ENCODE measurements around the gene FAM193A. TPM values are rescaled to one million over a fixed set of nuclear protein-coding genes. Genes with fewer than 3 reads are reported as not detected.

The FAM193A gene
- total RNA-seq, 1 experiment from 2014 or later = 38.2 TPM

- Histone ChIP-seq H3K36me3 (ENCODE audit: insufficient read depth, low read length, poor library complexity, severe bottlenecking) (peaks cover 73% of the 10 kb centered on the region), H3K4me1 (ENCODE audit: insufficient read depth, low read length, poor library complexity, severe bottlenecking) (no peaks in the 10 kb centered on the region), H3K27me3 (replicated peaks; ENCODE audit: insufficient read depth, low read depth, low read length, poor library complexity) (no peaks in the 10 kb centered on the region), H3K27ac (ENCODE audit: low read depth, low read length, poor library complexity, severe bottlenecking) (no peak overlapping the region), H3K9me3 (ENCODE audit: low read depth, low read length, poor library complexity, severe bottlenecking) (no peaks in the 10 kb centered on the region), H3K4me3 (ENCODE audit: low read depth, low read length, poor library complexity, severe bottlenecking) (no peak overlapping the region)
- ChIA-PET CTCF (no interaction called here), POLR2A (ENCODE audit: low non-redundant PET) (no interaction called here)
- TF ChIP-seq CTCF (conservative IDR thresholded peaks at IDR 0.05; ENCODE audit: low read depth, low read length) (no peak), EZH2 (IDR thresholded peaks at IDR 0.05; ENCODE audit: borderline replicate concordance, low read depth, low read length, poor library complexity, severe bottlenecking) (no peak)
- BruUV-seq (replicated peaks) = no TSS peak
- no peak for DNase-seq (ENCODE audit: low spot score)
- intact Hi-C loops (cut with micrococcal nuclease; ENCODE audit: unreplicated experiment) = no loop called here
These were observed 38.5 kb upstream of the FAM193A start for GRCh38 chr4:2497931-2498330.

- Histone ChIP-seq H3K36me3 (ENCODE audit: insufficient read depth, low read length, poor library complexity, severe bottlenecking) (peaks cover 78% of the 10 kb centered on the region), H3K9me3 (ENCODE audit: low read depth, low read length, poor library complexity, severe bottlenecking) (no peaks in the 10 kb centered on the region), H3K27ac (ENCODE audit: low read depth, low read length, poor library complexity, severe bottlenecking) (no peak overlapping the region), H3K4me3 (ENCODE audit: low read depth, low read length, poor library complexity, severe bottlenecking) (no peak overlapping the region), H3K27me3 (replicated peaks; ENCODE audit: insufficient read depth, low read depth, low read length, poor library complexity) (no peaks in the 10 kb centered on the region), H3K4me1 (ENCODE audit: insufficient read depth, low read length, poor library complexity, severe bottlenecking) (no peaks in the 10 kb centered on the region)
- ChIA-PET CTCF (no interaction called here), POLR2A (ENCODE audit: low non-redundant PET) (no interaction called here)
- no peak for TF ChIP-seq CTCF (conservative IDR thresholded peaks at IDR 0.05; ENCODE audit: low read depth, low read length)
- TF ChIP-seq EZH2 (IDR thresholded peaks at IDR 0.05; ENCODE audit: borderline replicate concordance, low read depth, low read length, poor library complexity, severe bottlenecking) = no peak
- DNase-seq (ENCODE audit: low spot score) = no peak
- intact Hi-C loops (cut with micrococcal nuclease; ENCODE audit: unreplicated experiment) = no loop called here
- no TSS peak for BruUV-seq (replicated peaks)
These were observed 35.9 kb upstream of the FAM193A start for GRCh38 chr4:2500547-2500946.

- no peak for DNase-seq (ENCODE audit: low spot score)
- H3K9me3 ChIP-seq (ENCODE audit: low read depth, low read length, poor library complexity, severe bottlenecking) = no peaks in the 10 kb centered on the region
- H3K36me3 ChIP-seq (ENCODE audit: insufficient read depth, low read length, poor library complexity, severe bottlenecking) = peaks cover 77% of the 10 kb centered on the region
- ChIA-PET CTCF (no interaction called here), POLR2A (ENCODE audit: low non-redundant PET) (no interaction called here)
- intact Hi-C loops (cut with micrococcal nuclease; ENCODE audit: unreplicated experiment) = no loop called here
- H3K27ac ChIP-seq (ENCODE audit: low read depth, low read length, poor library complexity, severe bottlenecking) = no peak overlapping the region
- no TSS peak for BruUV-seq (replicated peaks)
- H3K4me1 ChIP-seq (ENCODE audit: insufficient read depth, low read length, poor library complexity, severe bottlenecking) = no peaks in the 10 kb centered on the region
- no peaks in the 10 kb centered on the region for H3K27me3 ChIP-seq (replicated peaks; ENCODE audit: insufficient read depth, low read depth, low read length, poor library complexity)
- H3K4me3 ChIP-seq (ENCODE audit: low read depth, low read length, poor library complexity, severe bottlenecking) = no peak overlapping the region
- TF ChIP-seq EZH2 (IDR thresholded peaks at IDR 0.05; ENCODE audit: borderline replicate concordance, low read depth, low read length, poor library complexity, severe bottlenecking) = no peak
- no peak for TF ChIP-seq CTCF (conservative IDR thresholded peaks at IDR 0.05; ENCODE audit: low read depth, low read length)
These were observed 35.3 kb upstream of the FAM193A start for GRCh38 chr4:2501034-2501594.
